GM19468 (cell line): Measurements from ENCODE around the gene PBRM1.
"Not testable (repeated sequence)": the region's sequence is repeated elsewhere in the genome, so short reads cannot be mapped to it uniquely, and the experiment has no call there.

Experiments
- ATAC-seq: cut with Tn5 transposase; IDR thresholded peaks from one replicate; pipeline ENCODE4 v1.9.1; 2021; ENCODE audit warnings: mild to moderate bottlenecking, moderate library complexity, moderate number of reproducible peaks; ENCODE audit not compliant: unreplicated experiment; ENCODE audit errors: extremely low read depth

PBRM1 gene

GRCh38 chr3:52685709-52686691 lies at the start of gene PBRM1, which contains the start of gene GNL3:
Gene PBRM1 (minus strand): TSS chr3:52685913.
Gene GNL3 (plus strand): TSS chr3:52686032. CDS start chr3:52686093, 61 bp downstream.
- peak; percentile 64 for ATAC-seq

- no peak for ATAC-seq
Measured at GRCh38 chr3:52733256-52733891, 47.7 kb upstream of the PBRM1 start.

DNA sequence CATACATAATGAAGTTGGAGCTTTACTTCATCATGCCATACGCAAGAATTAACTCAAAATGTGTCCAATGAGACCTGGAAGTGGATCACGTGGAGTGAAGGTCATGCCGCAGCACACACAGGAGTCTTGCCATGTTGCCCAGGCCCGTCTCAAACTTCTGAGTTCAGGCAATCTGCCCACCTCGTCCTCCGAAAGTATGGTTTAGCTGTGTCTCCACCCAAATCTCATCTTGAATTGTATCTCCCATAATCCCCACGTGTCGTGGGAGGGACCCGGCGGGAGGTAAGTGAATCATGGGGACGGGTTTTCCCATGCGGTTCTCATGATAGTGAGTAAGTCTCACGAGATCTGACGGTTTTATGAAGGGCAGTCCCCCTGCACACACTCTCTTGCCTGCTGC lies 45.9 kb upstream of the PBRM1 start:
- ATAC-seq, result no peak

DNA sequence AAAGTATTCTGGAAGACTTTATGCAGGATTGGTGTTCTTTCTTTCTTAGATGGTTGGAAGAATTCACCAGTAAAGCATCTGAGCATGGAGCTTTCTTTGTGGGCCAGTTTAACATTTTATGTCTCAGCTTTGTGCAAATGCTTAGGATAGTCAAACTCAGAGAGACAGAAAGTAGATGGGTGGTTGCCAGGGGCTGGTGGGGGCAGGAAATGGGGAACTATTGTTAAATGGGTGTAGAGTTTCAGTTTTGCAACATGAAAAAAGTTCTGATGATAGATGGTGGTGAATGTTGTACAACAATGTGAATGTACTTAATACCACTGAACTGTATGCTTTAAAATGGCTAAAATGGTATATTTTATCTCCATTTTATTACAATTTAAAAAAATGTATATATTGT lies 45.0 kb upstream of the PBRM1 start:
- ATAC-seq, result no peak

DNA sequence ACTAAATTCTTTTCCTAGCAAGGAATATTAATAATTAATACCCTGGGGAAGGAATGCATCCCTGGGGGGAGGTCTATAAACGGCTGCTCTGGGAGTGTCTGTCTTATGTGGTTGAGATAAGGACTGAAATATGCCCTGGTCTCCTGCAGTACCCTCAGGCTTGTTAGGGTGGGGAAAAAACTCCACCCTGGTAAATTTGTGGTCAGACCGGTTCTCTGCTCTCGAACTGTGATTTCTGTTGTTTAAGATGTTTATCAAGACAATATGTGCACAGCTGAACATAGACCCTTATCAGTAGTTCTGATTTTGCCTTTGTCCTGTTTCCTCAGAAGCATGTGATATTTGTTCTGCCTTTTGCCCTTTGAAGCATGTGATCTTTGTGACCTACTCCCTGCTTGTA lies 43.0 kb upstream of the PBRM1 start:
- not testable (repeated sequence) for ATAC-seq

GRCh38 chr3:52724511-52724910 lies 38.8 kb upstream of the PBRM1 start:
- no peak for ATAC-seq

DNA sequence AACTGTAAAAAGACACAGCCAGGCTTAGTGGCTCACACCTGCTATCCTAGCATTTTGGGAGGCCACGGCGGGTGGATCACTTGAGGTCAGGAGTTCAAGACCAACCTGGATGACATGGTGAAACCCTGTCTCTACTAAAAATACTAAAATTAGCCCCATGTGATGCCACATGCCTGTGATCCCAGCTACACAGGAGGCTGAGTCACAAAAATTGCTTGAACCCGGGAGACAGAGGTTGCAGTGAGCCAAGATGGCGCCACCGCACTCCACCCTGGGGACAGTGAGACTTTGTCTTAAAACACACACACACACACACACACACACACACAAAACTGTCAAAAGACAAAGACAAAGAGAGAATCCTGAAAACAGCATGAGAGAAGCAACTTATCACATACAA lies 38.2 kb upstream of the PBRM1 start:
- no peak for ATAC-seq

GRCh38 chr3:52722491-52722890 lies 36.8 kb upstream of the PBRM1 start:
- ATAC-seq, result no peak

- no peak for ATAC-seq
Measured at GRCh38 chr3:52721730-52722008, 36.0 kb upstream of the PBRM1 start.

- ATAC-seq, result no peak
Measured at GRCh38 chr3:52721002-52721729, 35.5 kb upstream of the PBRM1 start.

GRCh38 chr3:52719618-52720017 lies 33.9 kb upstream of the PBRM1 start:
- ATAC-seq, result no peak

- no peak for ATAC-seq
Measured at GRCh38 chr3:52715714-52716305, 30.1 kb upstream of the PBRM1 start.

GRCh38 chr3:52714335-52715302 lies 28.9 kb upstream of the PBRM1 start:
- ATAC-seq, result no peak

- ATAC-seq, result no peak
Measured at GRCh38 chr3:52712291-52713212, 26.8 kb upstream of the PBRM1 start.

DNA sequence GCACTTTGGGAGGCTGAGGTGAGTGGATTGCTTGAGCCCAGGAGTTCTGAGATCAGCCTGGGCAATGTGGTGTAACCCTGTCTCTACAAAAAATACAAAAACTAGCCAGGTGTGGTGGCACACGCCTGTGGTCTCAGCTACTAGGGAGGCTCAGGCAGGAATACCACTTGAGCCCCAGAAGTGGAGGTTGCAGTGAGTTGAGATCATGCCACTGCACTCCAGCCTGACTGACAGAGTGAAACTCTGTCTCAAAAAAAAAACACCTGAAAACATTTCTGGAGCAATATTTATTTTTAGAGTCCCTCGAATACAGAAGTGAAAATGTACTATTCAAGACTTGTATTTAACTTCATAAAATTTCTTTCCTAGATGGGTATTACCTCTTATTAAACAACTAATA lies 24.8 kb upstream of the PBRM1 start:
- no peak for ATAC-seq

GRCh38 chr3:52707585-52707984 lies 21.9 kb upstream of the PBRM1 start:
- no peak for ATAC-seq

DNA sequence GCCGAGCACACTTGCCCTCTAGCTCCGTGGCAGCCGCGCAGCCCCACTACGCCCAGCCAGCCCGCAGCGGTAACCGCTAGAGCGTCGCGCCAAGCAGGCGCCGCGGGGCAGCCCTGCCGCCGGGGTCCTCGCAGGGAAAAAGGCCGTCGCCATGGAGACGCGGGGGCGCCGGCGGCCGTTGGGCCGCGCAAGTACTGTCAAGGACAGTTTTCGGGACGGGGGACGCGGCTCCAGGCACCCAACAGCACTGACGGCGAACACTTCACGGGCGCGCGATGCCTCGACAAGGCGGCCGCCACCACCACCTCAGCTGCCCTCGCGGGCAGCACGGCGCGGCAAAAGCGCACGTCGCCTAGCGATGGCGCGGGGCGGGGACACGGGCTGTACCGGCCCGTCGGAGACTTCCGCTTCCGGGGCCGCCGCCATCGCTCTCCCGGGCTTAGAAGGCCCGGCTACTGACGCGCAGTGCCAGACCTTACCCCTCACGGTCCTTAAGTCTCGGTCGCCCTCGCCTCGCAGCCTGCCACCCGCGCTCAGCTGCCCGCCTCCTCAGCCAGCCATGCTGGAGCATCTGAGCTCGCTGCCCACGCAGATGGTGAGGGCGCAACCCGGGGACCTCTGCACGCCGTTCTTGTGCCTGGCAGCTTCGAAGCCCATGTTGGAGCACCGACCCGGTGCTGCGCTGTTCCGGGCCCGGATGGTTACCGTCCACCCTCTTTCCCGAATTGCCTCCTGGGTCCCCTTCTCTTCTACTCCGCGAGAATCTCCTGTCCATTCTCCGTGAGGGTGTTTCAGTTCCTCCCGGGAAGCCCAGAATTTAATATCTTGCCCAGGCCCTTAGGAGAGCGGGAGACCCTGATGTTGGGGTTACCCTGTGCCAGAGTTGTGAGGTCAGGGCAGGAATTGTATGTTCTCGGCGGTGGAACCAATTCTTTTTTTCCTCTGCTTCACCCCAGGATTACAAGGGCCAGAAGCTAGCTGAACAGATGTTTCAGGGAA lies 20.3 kb upstream of the PBRM1 start, which contains the start of the genes GLT8D1 and SPCS1:
TSS of gene GLT8D1 (minus strand) at position 104 of the 999 bp plus-strand sequence. CDS start 5,331 bp downstream, outside the sequence.
TSS of gene SPCS1 (plus strand) at position 419 of the 999 bp plus-strand sequence. CDS start at position 560, 141 bp downstream.
- ATAC-seq, result peak; percentile 61
